Muscle of arm (tissue), 14 donors: ENCODE results near the gene DCDC2B. TPM values are rescaled to one million over a fixed set of nuclear protein-coding genes. Genes with fewer than 3 reads are reported as not detected.
A peak's percentile ranks its signal among the peaks of the same experiment; 100 is the strongest.
"Not testable (repeated sequence)": the region's sequence is repeated elsewhere in the genome, so short reads cannot be mapped to it uniquely, and the experiment has no call there.

Source experiments
- DNase-seq: peaks from one replicate; pipeline ENCODE4 v3.0.0-alpha.2; 2013
- long read RNA-seq, 11 donors: transcript quantifications; one replicate each; lab custom pipeline, GENCODE V29; 2026
- polyA plus RNA-seq, 12 donors: library from polyadenylated mRNA; unstranded; fragments of 120-200 nt; gene quantifications; one replicate each; pipeline ENCODE4 v1.2.1, GENCODE V29; 2013; ENCODE audit not compliant: insufficient read length in 12 of 12

The DCDC2B gene
- 1 to 10 TPM in 2 of 12 donors, under 1 TPM in 8, not detected in 2; 0.17 to 1.3 (median 0.47) TPM for polyA plus RNA-seq
- long read RNA-seq, donor 1, partial matches to known transcripts, result 5 of 10 reads
- long read RNA-seq, donor 1, other reads (novel, unspliced or antisense), result 5 of 10 reads
- long read RNA-seq, donor 2, result 0 reads
- long read RNA-seq, donor 3, result 0 reads
- long read RNA-seq, donor 4, result 0 reads
- long read RNA-seq, donor 5, result 0 reads
- long read RNA-seq, donor 6, result 0 reads
- long read RNA-seq, donor 7, result 0 reads
- long read RNA-seq, donor 8, result 0 reads
- long read RNA-seq, donor 9, result 0 reads
- long read RNA-seq, donor 10, result 0 reads
- long read RNA-seq, donor 11, result 0 reads

DNA sequence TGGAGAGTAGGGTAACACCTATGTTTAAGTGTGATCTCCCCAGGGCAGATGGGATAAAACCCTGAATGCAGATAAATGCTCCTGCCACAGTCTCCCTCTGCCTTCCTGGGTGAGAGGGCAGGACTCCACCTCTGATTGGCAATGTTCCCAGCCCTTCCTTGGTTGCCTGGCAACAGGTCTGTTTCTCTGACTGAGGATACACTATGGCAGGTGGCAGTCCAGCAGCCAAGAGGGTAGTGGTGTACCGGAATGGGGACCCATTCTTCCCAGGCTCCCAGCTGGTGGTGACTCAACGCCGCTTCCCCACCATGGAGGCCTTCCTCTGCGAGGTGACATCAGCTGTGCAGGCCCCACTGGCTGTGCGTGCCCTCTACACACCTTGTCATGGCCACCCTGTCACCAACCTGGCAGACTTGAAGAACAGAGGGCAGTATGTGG, at the start of gene DCDC2B:
Gene DCDC2B, plus strand, starts transcription at position 199 of the 438 bp plus-strand sequence. Its CDS starts 5 bp downstream, at position 204.
- DNase-seq, result no peak

- DNase-seq, result no peak
Measured at GRCh38 chr1:32159189-32159588, 49.7 kb upstream of the DCDC2B start.

- no peak for DNase-seq
Measured at GRCh38 chr1:32163405-32163804, 45.5 kb upstream of the DCDC2B start.

- not testable (repeated sequence) for DNase-seq
Measured at GRCh38 chr1:32165633-32166032, 43.3 kb upstream of the DCDC2B start.

- no peak for DNase-seq
Measured at GRCh38 chr1:32170991-32171390, 37.9 kb upstream of the DCDC2B start.

GRCh38 chr1:32172621-32173245, 36.2 kb upstream of the DCDC2B start:
- DNase-seq, result no peak

DNA sequence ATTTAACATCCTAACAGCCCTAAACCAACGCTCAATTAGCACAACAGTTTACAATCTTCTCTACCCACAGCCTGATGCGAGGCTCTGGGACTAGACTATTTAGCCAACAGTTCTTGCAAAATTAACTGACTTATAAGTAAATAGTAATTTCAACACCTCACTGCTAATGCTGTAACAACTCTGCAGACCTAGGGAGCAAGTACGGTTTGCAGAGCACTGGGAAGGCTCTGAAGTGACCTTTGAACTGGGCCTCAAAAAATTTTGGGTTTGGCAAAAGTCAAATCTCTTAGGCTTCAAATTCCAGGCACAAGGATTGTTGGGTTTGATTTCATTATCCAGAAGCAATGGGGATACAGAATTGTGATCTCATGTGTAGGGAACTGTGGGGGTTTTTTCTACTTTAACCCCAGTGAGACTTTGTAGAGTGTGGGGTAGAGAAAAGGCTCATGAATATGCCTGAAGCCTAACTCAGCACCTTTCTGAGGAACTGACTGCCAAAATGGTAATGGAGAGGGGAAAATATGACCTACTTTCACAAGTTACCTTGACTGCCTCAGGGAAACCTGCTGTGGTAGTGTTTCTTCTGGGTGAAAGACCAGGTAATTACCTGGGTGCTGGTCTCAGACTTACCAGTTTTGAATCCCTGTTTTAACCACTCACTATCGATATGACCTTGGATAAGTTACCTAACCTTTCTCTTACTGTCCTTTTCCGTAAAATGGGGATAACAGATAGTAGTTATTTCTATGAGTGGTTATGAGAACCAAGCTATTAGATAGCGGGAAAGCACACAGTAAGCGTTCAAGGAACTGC, 30.3 kb upstream of the DCDC2B start:
- no peak for DNase-seq

DNA sequence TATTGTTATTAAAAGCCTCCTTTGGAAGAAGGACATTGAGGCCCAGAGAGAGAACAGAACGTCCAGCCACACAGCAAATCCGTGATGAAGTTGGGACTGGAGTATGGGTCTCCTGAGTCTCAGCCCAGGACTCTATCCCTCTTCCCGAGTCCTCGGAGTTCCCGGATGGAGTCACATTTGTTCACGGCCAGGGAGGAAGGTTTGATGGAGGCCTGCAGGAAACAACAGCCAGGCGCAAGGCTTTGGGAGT, 29.8 kb upstream of the DCDC2B start:
- no peak for DNase-seq

- peak; percentile 95 for DNase-seq
Measured at GRCh38 chr1:32179443-32180185, 29.3 kb upstream of the DCDC2B start, which contains the start of gene TXLNA. Gene TXLNA, plus strand, starts transcription at chr1:32179675. Its CDS starts 671 bp downstream, at chr1:32180346.

GRCh38 chr1:32180186-32181060, 28.5 kb upstream of the DCDC2B start:
- DNase-seq, result peak; percentile 53

DNA sequence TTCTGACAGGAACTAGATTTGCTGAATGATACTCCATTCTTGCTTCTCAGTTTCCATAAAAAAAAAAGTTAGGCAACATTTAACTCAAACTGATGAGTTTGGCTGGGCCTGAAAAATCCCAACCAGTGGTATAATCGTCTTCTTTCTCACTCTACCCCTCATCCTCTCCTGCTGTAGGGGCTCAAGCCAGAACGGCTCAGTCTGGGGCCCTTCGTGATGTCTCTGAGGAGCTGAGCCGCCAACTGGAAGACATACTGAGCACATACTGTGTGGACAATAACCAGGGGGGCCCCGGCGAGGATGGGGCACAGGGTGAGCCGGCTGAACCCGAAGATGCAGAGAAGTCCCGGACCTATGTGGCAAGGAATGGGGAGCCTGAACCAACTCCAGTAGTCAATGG, 27.8 kb upstream of the DCDC2B start:
- DNase-seq, result no peak

DNA sequence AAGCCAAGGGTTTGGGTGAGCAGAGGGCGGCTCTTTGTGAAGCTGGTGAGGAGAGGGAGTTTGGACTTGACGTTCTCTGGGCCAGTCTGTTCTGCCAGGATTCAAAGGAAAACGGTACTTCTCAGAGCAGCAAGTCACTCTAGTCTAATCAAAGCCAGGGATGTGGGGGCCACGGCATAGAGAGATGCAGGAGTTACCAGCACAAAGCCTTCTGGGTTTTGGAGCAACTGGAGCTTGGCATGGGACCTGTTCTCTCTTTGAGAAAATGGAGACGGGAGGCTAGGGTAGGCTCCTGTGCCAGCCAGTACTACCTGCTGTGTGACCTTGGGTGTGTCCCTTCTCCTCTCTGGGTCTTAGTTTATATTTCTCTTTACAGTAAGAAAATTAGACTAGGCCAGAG, 27.3 kb upstream of the DCDC2B start:
- no peak for DNase-seq

DNA sequence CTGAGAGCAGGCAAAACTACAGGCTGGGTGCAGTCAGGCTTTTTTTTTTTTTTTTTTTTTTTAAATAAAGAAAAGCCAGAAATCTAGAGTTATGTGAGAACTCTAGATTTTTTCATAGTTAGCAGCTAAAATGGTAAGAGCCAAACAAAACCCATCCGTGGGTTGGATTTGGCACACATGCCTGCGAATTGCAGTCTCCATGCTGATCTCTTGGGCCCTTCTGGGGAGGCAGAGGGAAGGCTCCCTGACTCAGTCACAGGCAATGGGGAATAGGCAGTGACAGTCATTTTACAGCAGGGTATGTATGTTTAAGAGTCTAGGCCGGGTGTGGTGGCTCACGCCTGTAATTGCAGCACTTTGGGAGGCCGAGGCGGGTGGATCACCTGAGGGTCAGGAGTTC, 26.8 kb upstream of the DCDC2B start:
- no peak for DNase-seq

DNA sequence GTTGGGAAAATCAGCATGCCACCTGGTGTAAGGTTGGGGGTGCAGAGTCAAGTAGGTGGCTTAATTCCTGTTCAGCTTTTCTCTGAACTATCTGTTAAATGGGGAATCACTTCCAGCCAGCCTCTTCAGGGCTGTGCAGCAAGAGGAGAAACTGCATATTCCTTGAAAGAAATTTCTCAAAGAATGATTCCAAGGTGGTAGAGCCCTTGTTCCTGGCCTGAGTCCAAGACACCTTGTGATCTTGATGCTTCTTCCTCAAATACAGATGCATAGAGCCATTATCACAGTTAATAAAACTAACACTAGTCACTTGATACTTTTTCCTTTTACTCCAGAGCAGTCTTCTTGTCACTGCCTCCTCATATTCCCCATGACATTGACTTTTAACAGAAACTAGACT, 24.2 kb upstream of the DCDC2B start:
- DNase-seq, result no peak

DNA sequence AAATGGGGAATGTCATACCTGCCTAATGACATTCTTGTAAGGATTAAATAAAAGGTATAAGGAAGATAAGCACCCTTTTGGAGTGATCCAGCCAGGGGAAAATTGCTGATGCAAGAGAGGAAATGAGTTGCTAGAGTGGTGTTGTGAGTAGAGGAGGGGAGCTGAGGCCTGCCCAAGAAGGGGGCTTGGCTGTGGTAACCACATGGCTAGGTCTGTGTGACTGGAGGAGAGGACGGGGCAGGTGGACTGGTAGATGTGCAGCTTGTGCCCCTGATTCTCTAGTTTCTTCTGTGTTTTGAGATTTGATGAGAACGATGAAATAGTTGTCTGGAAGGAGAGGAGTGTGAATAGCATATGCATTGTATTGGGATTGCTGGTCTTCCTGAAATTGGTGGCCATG, 22.8 kb upstream of the DCDC2B start:
- DNase-seq, result no peak

DNA sequence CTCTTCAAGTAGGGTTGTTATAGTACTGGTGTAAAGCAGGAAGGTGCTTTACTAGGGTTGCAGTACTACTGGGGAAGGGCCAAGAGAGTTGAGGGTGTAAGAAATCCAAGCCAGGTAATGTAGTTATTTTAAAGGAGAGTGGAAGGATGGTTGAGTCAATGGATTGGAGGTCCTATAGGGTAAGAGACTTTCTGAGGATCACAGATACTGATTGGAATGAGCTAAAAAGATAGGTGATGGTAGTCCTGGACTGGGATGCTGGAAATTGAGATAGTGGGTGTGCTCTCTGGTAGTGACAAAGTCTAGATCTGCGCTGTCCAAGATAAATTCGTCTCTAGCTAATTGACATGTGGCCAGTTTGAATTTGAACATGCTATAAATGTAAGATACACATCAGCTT, 22.4 kb upstream of the DCDC2B start:
- DNase-seq, result no peak

- no peak for DNase-seq
Measured at GRCh38 chr1:32187850-32188249, 21.0 kb upstream of the DCDC2B start.

DNA sequence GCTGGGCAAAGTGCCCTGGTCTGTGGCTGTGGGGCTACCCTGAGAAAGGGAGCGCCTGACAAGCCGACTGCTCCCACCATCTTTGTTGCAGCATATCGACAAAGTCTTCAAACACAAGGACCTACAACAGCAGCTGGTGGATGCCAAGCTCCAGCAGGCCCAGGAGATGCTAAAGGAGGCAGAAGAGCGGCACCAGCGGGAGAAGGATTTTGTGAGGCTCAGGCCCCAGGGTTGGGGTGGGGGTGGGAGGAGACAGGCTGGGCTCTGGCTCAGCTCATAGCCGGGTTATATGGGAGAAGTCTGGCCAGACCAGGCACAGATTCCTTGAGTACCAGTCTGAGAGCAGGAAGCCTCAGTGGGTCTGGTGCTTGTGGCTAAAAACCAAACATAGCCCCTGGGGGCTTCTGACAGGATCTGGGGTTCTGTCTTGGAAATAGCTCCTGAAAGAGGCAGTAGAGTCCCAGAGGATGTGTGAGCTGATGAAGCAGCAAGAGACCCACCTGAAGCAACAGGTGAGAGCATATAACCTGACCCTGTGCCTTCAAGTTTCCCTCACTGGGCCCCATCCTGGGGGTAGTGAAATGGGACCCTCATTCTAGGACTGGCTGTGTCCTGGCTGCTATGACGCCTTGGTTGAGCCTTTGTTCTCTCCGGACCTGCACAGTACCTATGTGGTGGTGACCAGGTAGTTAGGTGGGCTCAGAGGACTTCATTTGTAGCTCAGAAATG, 16.5 kb upstream of the DCDC2B start:
- no peak for DNase-seq

DNA sequence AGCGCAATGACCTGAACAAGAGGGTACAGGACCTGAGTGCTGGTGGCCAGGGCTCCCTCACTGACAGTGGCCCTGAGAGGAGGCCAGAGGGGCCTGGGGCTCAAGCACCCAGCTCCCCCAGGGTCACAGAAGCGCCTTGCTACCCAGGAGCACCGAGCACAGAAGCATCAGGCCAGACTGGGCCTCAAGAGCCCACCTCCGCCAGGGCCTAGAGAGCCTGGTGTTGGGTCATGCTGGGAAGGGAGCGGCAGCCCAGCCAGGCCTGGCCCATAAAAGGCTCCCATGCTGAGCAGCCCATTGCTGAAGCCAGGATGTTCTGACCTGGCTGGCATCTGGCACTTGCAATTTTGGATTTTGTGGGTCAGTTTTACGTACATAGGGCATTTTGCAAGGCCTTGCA, 13.9 kb upstream of the DCDC2B start:
- no peak for DNase-seq

GRCh38 chr1:32195531-32195930, 13.4 kb upstream of the DCDC2B start:
- DNase-seq, result no peak
